Hepatocyte (in vitro differentiated cells): ENCODE results near the gene CCN5. TPM values are rescaled to one million over a fixed set of nuclear protein-coding genes. Genes with fewer than 3 reads are reported as not detected.

Experiments used
- DNase-seq: peaks from one replicate; pipeline ENCODE4 v3.0.0-alpha.2; 2016; ENCODE audit warnings: low spot score
- H2AFZ ChIP-seq: fragments of 200-600 bp; sonication (generic); 2 replicates; pipeline ENCODE4 v1.6.0; 2016; ENCODE audit warnings: antibody characterized with exemption, mild to moderate bottlenecking
- H3K27ac ChIP-seq: fragments of 200-600 bp; sonication (generic); 2 replicates; pipeline ENCODE4 v1.5.1; 2016; ENCODE audit warnings: mild to moderate bottlenecking
- H3K27me3 ChIP-seq: fragments of 200-600 bp; sonication (generic); 2 replicates; pipeline ENCODE4 v1.6.1; 2016
- H3K36me3 ChIP-seq: fragments of 200-600 bp; sonication (generic); replicated peaks from 2 replicates; pipeline ENCODE4 v1.5.1; 2016; ENCODE audit warnings: low read depth; ENCODE audit not compliant: insufficient read depth
- H3K4me1 ChIP-seq: fragments of 200-600 bp; sonication (generic); 2 replicates; pipeline ENCODE4 v1.5.1; 2016; ENCODE audit warnings: mild to moderate bottlenecking, moderate library complexity; ENCODE audit not compliant: insufficient read depth
- H3K4me2 ChIP-seq: fragments of 200-600 bp; sonication (generic); 2 replicates; pipeline ENCODE4 v1.6.0; 2016
- H3K4me3 ChIP-seq: fragments of 200-600 bp; sonication (generic); 2 replicates; pipeline ENCODE4 v1.5.1; 2016; ENCODE audit warnings: mild to moderate bottlenecking
- H3K79me2 ChIP-seq: fragments of 200-600 bp; sonication (generic); 2 replicates; pipeline ENCODE4 v1.6.0; 2017; ENCODE audit warnings: mild to moderate bottlenecking
- H3K9me2 ChIP-seq: fragments of 200-600 bp; sonication (generic); replicated peaks from 2 replicates; pipeline ENCODE4 v1.6.0; 2017; ENCODE audit warnings: mild to moderate bottlenecking; ENCODE audit not compliant: insufficient read depth
- H3K9me3 ChIP-seq: fragments of 200-600 bp; sonication (generic); 2 replicates; pipeline ENCODE4 v1.5.1; 2016; ENCODE audit warnings: low read depth, mild to moderate bottlenecking
- H4K20me1 ChIP-seq: fragments of 200-600 bp; sonication (generic); 2 replicates; pipeline ENCODE4 v1.6.0; 2016; ENCODE audit warnings: mild to moderate bottlenecking; ENCODE audit not compliant: insufficient read depth, poor library complexity, severe bottlenecking
- EZH2 ChIP-seq: fragments of 200-600 bp; sonication (generic); IDR thresholded peaks from 2 replicates; pipeline ENCODE4 v1.6.1; 2016; ENCODE audit warnings: antibody characterized with exemption, mild to moderate bottlenecking, borderline replicate concordance
- EZH2phosphoT487 ChIP-seq: fragments of 200-600 bp; sonication (generic); IDR thresholded peaks from one replicate; pipeline ENCODE4 v1.6.1; 2018; ENCODE audit warnings: antibody characterized with exemption, mild to moderate bottlenecking, low read depth, moderate library complexity; ENCODE audit not compliant: unreplicated experiment, severe bottlenecking
- WGBS: methylation state at CpG from one replicate; pipeline ENCODE4 v1.1.6; 2016; ENCODE audit warnings: low lambda C conversion rate; ENCODE audit errors: missing lambda C conversion rate; 5-methylcytosine and 5-hydroxymethylcytosine counted together
- polyA plus RNA-seq: library from polyadenylated mRNA; unstranded; fragments of >200 nt; fragmentation: Nextera tagmentation; extraction: Ambion mirVana; gene quantifications from 2 replicates; pipeline ENCODE4 v1.2.1, GENCODE V29; 2016
- total RNA-seq: library from RNA; depleted of rRNA; stranded (reverse); fragments of >200 nt; gene quantifications from 2 replicates; pipeline ENCODE4 v1.2.3, GENCODE V29; 2014
- TF ChIP-seq, protein P1 (sequence below): fragments of 200-600 bp; sonication (generic); IDR thresholded peaks from 2 replicates; pipeline ENCODE4 v1.5.1; 2016; ENCODE audit warnings: antibody characterized with exemption, mild to moderate bottlenecking; ENCODE audit not compliant: poor library complexity

The CCN5 gene
- total and polyA plus RNA-seq, 2 experiments from 2014 or later, result 0.53 to 0.82 TPM

DNA sequence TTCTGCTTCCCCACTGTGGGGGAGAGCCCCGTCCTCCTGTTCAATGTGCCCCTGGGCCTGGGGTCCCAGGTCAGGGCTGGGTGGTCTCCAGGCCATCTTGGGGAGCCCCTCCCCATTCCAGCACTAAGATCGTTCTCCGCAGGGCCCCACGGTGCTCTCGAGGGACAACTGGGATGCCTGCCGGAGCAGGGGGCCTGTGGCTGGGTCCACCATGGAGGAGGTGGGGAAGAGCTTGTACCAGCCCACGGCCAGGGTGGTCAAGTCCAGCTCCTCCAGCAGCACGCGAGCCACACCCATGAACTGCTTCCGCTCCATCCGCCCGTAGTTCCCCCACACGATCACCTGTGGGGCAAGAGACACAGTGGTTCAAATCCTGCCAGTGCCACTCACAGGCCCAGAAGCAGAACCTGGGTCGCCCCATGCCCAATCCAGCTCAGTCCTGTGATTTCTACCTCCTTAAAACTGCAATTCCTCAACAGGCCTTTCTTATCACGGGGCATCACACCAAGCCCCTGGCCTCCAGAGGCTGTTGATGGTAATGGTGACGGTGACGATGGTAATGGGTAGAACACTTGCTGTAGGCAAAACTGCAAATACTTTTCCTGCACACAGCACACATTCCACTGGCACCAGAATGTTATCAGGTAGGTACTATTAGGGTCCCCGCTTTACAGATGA lies 41.0 kb downstream of the CCN5 start:
- H3K4me2 ChIP-seq, result no peak overlapping the region
- no peaks in the 10 kb centered on the region for H4K20me1 ChIP-seq
- no peaks in the 10 kb centered on the region for H3K27me3 ChIP-seq
- H3K27ac ChIP-seq, result no peak overlapping the region
- no peak overlapping the region for H2AFZ ChIP-seq
- H3K9me3 ChIP-seq, result no peaks in the 10 kb centered on the region
- H3K79me2 ChIP-seq, result no peaks in the 10 kb centered on the region
- no peaks in the 10 kb centered on the region for H3K36me3 ChIP-seq
- H3K4me1 ChIP-seq, result no peaks in the 10 kb centered on the region
- H3K4me3 ChIP-seq, result no peak overlapping the region
- TF ChIP-seq EZH2phosphoT487 (no peak), EZH2 (no peak)
- TF ChIP-seq, protein P1, sequence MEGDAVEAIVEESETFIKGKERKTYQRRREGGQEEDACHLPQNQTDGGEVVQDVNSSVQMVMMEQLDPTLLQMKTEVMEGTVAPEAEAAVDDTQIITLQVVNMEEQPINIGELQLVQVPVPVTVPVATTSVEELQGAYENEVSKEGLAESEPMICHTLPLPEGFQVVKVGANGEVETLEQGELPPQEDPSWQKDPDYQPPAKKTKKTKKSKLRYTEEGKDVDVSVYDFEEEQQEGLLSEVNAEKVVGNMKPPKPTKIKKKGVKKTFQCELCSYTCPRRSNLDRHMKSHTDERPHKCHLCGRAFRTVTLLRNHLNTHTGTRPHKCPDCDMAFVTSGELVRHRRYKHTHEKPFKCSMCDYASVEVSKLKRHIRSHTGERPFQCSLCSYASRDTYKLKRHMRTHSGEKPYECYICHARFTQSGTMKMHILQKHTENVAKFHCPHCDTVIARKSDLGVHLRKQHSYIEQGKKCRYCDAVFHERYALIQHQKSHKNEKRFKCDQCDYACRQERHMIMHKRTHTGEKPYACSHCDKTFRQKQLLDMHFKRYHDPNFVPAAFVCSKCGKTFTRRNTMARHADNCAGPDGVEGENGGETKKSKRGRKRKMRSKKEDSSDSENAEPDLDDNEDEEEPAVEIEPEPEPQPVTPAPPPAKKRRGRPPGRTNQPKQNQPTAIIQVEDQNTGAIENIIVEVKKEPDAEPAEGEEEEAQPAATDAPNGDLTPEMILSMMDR, result no peak
- no peak for DNase-seq
- no peaks in the 10 kb centered on the region for H3K9me2 ChIP-seq
- 91% methylated on average over 18 of the region's 18 CpGs for WGBS

GRCh38 chr20:44756956-44757355 lies 41.8 kb downstream of the CCN5 start:
- Histone ChIP-seq H4K20me1 (no peaks in the 10 kb centered on the region), H3K4me1 (no peaks in the 10 kb centered on the region), H3K27ac (no peak overlapping the region), H3K4me3 (no peak overlapping the region), H3K36me3 (no peaks in the 10 kb centered on the region), H3K79me2 (no peaks in the 10 kb centered on the region), H3K27me3 (no peaks in the 10 kb centered on the region), H3K9me2 (no peaks in the 10 kb centered on the region), H3K9me3 (no peaks in the 10 kb centered on the region), H3K4me2 (no peak overlapping the region), H2AFZ (no peak overlapping the region)
- TF ChIP-seq, protein P1, result no peak
- no peak for TF ChIP-seq EZH2
- TF ChIP-seq EZH2phosphoT487, result no peak
- WGBS, result 93% methylated on average over 5 of the region's 5 CpGs
- no peak for DNase-seq

GRCh38 chr20:44758247-44759101 lies 43.3 kb downstream of the CCN5 start:
- no peak for DNase-seq
- WGBS, result 80% methylated on average over 10 of the region's 10 CpGs
- Histone ChIP-seq H3K4me3 (no peak overlapping the region), H3K27me3 (no peaks in the 10 kb centered on the region), H3K4me2 (no peak overlapping the region), H3K9me3 (no peaks in the 10 kb centered on the region), H3K36me3 (no peaks in the 10 kb centered on the region), H4K20me1 (no peaks in the 10 kb centered on the region), H3K9me2 (no peaks in the 10 kb centered on the region), H3K27ac (no peak overlapping the region), H2AFZ (no peak overlapping the region), H3K4me1 (no peaks in the 10 kb centered on the region), H3K79me2 (no peaks in the 10 kb centered on the region)
- TF ChIP-seq, protein P1, result no peak
- TF ChIP-seq EZH2phosphoT487, result no peak
